Osteocyte (in vitro differentiated cells): ENCODE measurements around the gene SPIB. TPM values are rescaled to one million over a fixed set of nuclear protein-coding genes. Genes with fewer than 3 reads are reported as not detected.

Experiments
- DNase-seq: peaks from one replicate; pipeline ENCODE4 v3.0.0; 2021; ENCODE audit warnings: mixed read lengths; ENCODE audit not compliant: unreplicated experiment; ENCODE audit errors: extremely low spot score
- H3K27ac Mint-ChIP-seq: one replicate; pipeline ENCODE4 v1.8.0; 2021; ENCODE audit warnings: mild to moderate bottlenecking, mixed read lengths; ENCODE audit not compliant: unreplicated experiment
- H3K27me3 Mint-ChIP-seq: one replicate; pipeline ENCODE4 v1.8.0; 2021; ENCODE audit warnings: mixed read lengths; ENCODE audit not compliant: unreplicated experiment
- H3K36me3 Mint-ChIP-seq: one replicate; pipeline ENCODE4 v1.8.0; 2021; ENCODE audit warnings: mixed read lengths; ENCODE audit not compliant: unreplicated experiment
- H3K4me1 Mint-ChIP-seq: one replicate; pipeline ENCODE4 v1.8.0; 2021; ENCODE audit warnings: mixed read lengths; ENCODE audit not compliant: unreplicated experiment
- H3K4me3 Mint-ChIP-seq: one replicate; pipeline ENCODE4 v1.8.0; 2021; ENCODE audit warnings: mild to moderate bottlenecking, moderate library complexity, mixed read lengths; ENCODE audit not compliant: unreplicated experiment
- H3K9me3 Mint-ChIP-seq: one replicate; pipeline ENCODE4 v1.8.0; 2021; ENCODE audit warnings: mixed read lengths; ENCODE audit not compliant: unreplicated experiment
- total RNA-seq: library from RNA; stranded (reverse); gene quantifications from 2 replicates; pipeline ENCODE4 v1.2.1, GENCODE V29; 2021
- TF ChIP-seq, protein P1 (sequence below): fragments of 200-600 bp; sonication (generic); IDR thresholded peaks from 2 replicates; pipeline ENCODE4 v1.5.0; 2021; ENCODE audit warnings: antibody characterized with exemption, mild to moderate bottlenecking, moderate library complexity

The SPIB gene
- total RNA-seq, 1 donor from 2014 or later, result not detected

GRCh38 chr19:50393589-50393988, 25.1 kb upstream of the SPIB start:
- TF ChIP-seq, protein P1, sequence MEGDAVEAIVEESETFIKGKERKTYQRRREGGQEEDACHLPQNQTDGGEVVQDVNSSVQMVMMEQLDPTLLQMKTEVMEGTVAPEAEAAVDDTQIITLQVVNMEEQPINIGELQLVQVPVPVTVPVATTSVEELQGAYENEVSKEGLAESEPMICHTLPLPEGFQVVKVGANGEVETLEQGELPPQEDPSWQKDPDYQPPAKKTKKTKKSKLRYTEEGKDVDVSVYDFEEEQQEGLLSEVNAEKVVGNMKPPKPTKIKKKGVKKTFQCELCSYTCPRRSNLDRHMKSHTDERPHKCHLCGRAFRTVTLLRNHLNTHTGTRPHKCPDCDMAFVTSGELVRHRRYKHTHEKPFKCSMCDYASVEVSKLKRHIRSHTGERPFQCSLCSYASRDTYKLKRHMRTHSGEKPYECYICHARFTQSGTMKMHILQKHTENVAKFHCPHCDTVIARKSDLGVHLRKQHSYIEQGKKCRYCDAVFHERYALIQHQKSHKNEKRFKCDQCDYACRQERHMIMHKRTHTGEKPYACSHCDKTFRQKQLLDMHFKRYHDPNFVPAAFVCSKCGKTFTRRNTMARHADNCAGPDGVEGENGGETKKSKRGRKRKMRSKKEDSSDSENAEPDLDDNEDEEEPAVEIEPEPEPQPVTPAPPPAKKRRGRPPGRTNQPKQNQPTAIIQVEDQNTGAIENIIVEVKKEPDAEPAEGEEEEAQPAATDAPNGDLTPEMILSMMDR, result no peak
- DNase-seq, result no peak
- Mint-ChIP-seq H3K27ac (no peak overlapping the region), H3K9me3 (no peaks in the 10 kb centered on the region), H3K4me1 (no peaks in the 10 kb centered on the region), H3K4me3 (no peak overlapping the region), H3K36me3 (no peaks in the 10 kb centered on the region), H3K27me3 (no peaks in the 10 kb centered on the region)

DNA sequence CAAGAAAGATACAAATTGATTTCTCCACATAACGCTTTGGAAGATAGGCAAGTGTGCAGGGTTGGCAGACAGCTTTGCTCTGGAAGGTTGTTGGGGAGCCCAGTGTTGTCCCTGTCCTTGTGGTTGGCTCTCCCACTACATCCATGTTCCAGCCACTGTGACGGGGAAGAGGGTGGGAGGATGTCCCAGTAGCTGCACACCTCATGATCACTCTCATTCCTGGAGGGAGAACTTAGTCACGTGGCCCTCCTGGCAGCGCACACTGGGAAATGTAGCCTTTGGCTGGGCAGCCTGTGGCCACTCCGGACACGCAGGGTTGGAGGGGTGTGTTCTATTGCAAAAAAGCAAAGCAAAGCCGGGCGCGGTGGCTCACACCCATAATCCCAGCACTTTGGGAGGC, 24.7 kb upstream of the SPIB start:
- Mint-ChIP-seq H3K27me3 (no peaks in the 10 kb centered on the region), H3K4me1 (no peaks in the 10 kb centered on the region), H3K9me3 (no peaks in the 10 kb centered on the region), H3K27ac (no peak overlapping the region), H3K36me3 (no peaks in the 10 kb centered on the region), H3K4me3 (no peak overlapping the region)
- DNase-seq, result no peak
- TF ChIP-seq, protein P1, result no peak

DNA sequence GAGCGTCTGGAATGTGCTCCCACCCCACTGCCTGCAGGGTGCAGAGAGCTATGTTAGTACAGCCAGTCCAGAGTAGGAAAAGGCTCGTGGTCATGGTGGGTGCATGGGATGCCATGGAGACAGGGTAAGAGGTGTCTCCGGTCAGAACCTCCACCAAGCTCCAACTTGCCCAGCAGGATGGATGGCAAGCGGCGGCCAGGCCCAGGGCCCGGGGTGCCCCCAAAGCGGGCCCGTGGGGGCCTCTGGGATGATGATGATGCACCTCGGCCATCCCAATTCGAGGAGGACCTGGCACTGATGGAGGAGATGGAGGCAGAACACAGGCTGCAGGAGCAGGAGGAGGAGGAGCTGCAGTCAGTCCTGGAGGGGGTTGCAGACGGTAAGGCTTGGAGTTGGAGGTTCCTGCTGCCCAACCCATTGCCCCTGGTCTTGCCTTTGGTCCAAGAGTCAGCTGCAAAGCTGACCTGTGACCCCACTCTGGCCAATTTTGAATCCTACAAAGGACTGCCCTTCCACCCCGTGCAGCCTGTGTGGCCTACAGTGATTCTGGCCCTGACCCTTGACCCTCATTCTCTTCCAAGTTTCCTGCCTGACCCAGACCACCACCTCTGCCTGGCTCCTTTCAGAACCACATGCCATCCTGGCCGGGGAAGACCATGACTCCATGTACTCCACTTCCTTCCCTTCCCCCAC, 19.9 kb upstream of the SPIB start:
- Mint-ChIP-seq H3K9me3 (no peaks in the 10 kb centered on the region), H3K27me3 (no peaks in the 10 kb centered on the region), H3K36me3 (peaks cover 3% of the 10 kb centered on the region), H3K27ac (no peak overlapping the region), H3K4me1 (no peaks in the 10 kb centered on the region), H3K4me3 (no peak overlapping the region)
- no peak for DNase-seq
- TF ChIP-seq, protein P1, result no peak

GRCh38 chr19:50399368-50399745, 19.4 kb upstream of the SPIB start:
- no peak for DNase-seq
- H3K36me3 Mint-ChIP-seq, result peaks cover 3% of the 10 kb centered on the region
- TF ChIP-seq, protein P1, result no peak

GRCh38 chr19:50401605-50402450, 16.9 kb upstream of the SPIB start:
- Mint-ChIP-seq H3K4me1 (no peaks in the 10 kb centered on the region), H3K27ac (no peak overlapping the region), H3K27me3 (no peaks in the 10 kb centered on the region), H3K9me3 (no peaks in the 10 kb centered on the region), H3K4me3 (no peak overlapping the region), H3K36me3 (peaks cover 5% of the 10 kb centered on the region)
- TF ChIP-seq, protein P1, result no peak
- DNase-seq, result no peak

More at GRCh38 chr19:50399368-50399745, 19.4 kb upstream of the SPIB start:
- Mint-ChIP-seq H3K27ac (no peak overlapping the region), H3K9me3 (no peaks in the 10 kb centered on the region), H3K4me3 (no peak overlapping the region), H3K27me3 (no peaks in the 10 kb centered on the region), H3K4me1 (no peaks in the 10 kb centered on the region)
